ENCODE measurements around the gene GARRE1.

Gene GARRE1

GRCh38 chr19:34260771-34261173 is 6.4 kb downstream of the GARRE1 start:
- H3K36me3 ChIP-seq (ENCODE audit: control insufficient read depth, insufficient read depth, low read length), result no peaks in the 10 kb centered on the region; the same call in 1 of the 2 replicates
- no peak overlapping the region for H3K4me3 ChIP-seq (replicated peaks; ENCODE audit: low read depth, low read length)
- no peak for TF ChIP-seq CTCF (IDR thresholded peaks at IDR 0.05; ENCODE audit: insufficient read depth, low read length, poor library complexity, severe bottlenecking)
- no peaks in the 10 kb centered on the region for H3K27me3 ChIP-seq (replicated peaks; ENCODE audit: control insufficient read depth, insufficient read depth, low read length)
- no peak for DNase-seq (ENCODE audit: extremely low read depth, insufficient read length)

GRCh38 chr19:34261334-34262109 is 7.2 kb downstream of the GARRE1 start:
- Histone ChIP-seq H3K4me3 (replicated peaks; ENCODE audit: low read depth, low read length) (no peak overlapping the region), H3K27me3 (replicated peaks; ENCODE audit: control insufficient read depth, insufficient read depth, low read length) (no peaks in the 10 kb centered on the region), H3K36me3 (ENCODE audit: control insufficient read depth, insufficient read depth, low read length) (no peaks in the 10 kb centered on the region; the same call in 1 of the 2 replicates)
- no peak for TF ChIP-seq CTCF (IDR thresholded peaks at IDR 0.05; ENCODE audit: insufficient read depth, low read length, poor library complexity, severe bottlenecking)
- no peak for DNase-seq (ENCODE audit: extremely low read depth, insufficient read length)

- no peak for DNase-seq (ENCODE audit: extremely low read depth, insufficient read length)
- H3K36me3 ChIP-seq (ENCODE audit: control insufficient read depth, insufficient read depth, low read length), result no peaks in the 10 kb centered on the region; the same call in 1 of the 2 replicates
- no peak for TF ChIP-seq CTCF (IDR thresholded peaks at IDR 0.05; ENCODE audit: insufficient read depth, low read length, poor library complexity, severe bottlenecking)
- no peak overlapping the region for H3K4me3 ChIP-seq (replicated peaks; ENCODE audit: low read depth, low read length)
- no peaks in the 10 kb centered on the region for H3K27me3 ChIP-seq (replicated peaks; ENCODE audit: control insufficient read depth, insufficient read depth, low read length)
Measured at GRCh38 chr19:34263745-34264237, 9.4 kb downstream of the GARRE1 start.

GRCh38 chr19:34265221-34265650 is 10.9 kb downstream of the GARRE1 start:
- Histone ChIP-seq H3K27me3 (replicated peaks; ENCODE audit: control insufficient read depth, insufficient read depth, low read length) (no peaks in the 10 kb centered on the region), H3K36me3 (ENCODE audit: control insufficient read depth, insufficient read depth, low read length) (no peaks in the 10 kb centered on the region; the same call in 1 of the 2 replicates), H3K4me3 (replicated peaks; ENCODE audit: low read depth, low read length) (no peak overlapping the region)
- no peak for TF ChIP-seq CTCF (IDR thresholded peaks at IDR 0.05; ENCODE audit: insufficient read depth, low read length, poor library complexity, severe bottlenecking)
- DNase-seq (ENCODE audit: extremely low read depth, insufficient read length), result no peak

- no peaks in the 10 kb centered on the region; the same call in 1 of the 2 replicates for H3K36me3 ChIP-seq (ENCODE audit: control insufficient read depth, insufficient read depth, low read length)
- TF ChIP-seq CTCF (IDR thresholded peaks at IDR 0.05; ENCODE audit: insufficient read depth, low read length, poor library complexity, severe bottlenecking), result no peak
- no peak overlapping the region for H3K4me3 ChIP-seq (replicated peaks; ENCODE audit: low read depth, low read length)
- no peak for DNase-seq (ENCODE audit: extremely low read depth, insufficient read length)
- H3K27me3 ChIP-seq (replicated peaks; ENCODE audit: control insufficient read depth, insufficient read depth, low read length), result no peaks in the 10 kb centered on the region
Measured at GRCh38 chr19:34269081-34269480, 14.7 kb downstream of the GARRE1 start.
